ENCODE measurements around the gene TNN.

DNA sequence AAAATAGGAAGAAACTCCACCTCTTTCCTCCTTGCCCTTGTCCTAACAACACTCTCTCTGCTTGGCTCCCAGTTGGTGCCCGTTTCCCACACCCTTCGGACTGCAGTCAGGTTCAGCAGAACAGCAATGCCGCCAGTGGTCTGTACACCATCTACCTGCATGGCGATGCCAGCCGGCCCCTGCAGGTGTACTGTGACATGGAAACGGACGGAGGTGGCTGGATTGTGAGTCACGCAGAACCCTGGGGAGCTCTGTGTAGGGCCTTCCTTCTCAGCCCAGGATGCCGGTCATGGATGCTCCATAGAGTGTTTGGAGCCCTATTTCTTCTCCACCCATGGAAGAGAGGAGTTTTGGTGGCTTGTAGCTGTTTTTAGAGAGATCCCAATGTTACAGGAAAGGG is 60.9 kb downstream of the TNN start:
- TF ChIP-seq, protein P1, sequence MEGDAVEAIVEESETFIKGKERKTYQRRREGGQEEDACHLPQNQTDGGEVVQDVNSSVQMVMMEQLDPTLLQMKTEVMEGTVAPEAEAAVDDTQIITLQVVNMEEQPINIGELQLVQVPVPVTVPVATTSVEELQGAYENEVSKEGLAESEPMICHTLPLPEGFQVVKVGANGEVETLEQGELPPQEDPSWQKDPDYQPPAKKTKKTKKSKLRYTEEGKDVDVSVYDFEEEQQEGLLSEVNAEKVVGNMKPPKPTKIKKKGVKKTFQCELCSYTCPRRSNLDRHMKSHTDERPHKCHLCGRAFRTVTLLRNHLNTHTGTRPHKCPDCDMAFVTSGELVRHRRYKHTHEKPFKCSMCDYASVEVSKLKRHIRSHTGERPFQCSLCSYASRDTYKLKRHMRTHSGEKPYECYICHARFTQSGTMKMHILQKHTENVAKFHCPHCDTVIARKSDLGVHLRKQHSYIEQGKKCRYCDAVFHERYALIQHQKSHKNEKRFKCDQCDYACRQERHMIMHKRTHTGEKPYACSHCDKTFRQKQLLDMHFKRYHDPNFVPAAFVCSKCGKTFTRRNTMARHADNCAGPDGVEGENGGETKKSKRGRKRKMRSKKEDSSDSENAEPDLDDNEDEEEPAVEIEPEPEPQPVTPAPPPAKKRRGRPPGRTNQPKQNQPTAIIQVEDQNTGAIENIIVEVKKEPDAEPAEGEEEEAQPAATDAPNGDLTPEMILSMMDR (IDR thresholded peaks at IDR 0.05), result no peak
- no peak for TF ChIP-seq POLR2A (IDR thresholded peaks at IDR 0.05)
